Measurements from ENCODE around the gene KBTBD13.

Gene KBTBD13

DNA sequence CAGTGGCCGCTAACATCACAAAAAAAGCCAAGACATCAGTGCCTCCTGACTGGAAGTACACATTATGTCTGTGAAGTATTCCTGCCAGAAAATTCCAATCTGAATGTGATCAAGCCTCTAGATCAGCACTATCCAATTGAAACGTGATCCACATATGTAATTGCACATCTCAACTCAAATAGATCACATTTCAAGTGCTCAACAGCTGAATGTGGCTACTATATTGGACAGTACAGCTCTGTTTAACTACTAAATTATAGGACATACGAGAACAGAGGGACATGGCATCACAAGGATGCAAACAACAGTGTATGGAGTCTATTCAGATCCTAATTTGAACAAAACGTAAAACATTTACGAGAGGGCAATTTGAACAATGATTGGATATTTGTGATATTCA lies 39.0 kb downstream of the KBTBD13 start:
- no peaks in the 10 kb centered on the region for H3K4me1 ChIP-seq (ENCODE audit: control extremely low read depth in 1 of 4, control insufficient read depth in 4 of 4, insufficient read depth in 4 of 4, low read length in 3 of 4)
- POLR2A ChIA-PET: no interaction called here
- DNase-seq: no peak
- peaks cover 35 to 69% (median 48%) of the 10 kb centered on the region in 4 experiments for H3K36me3 ChIP-seq (ENCODE audit: control insufficient read depth in 4 of 4, insufficient read depth in 4 of 4, low read length in 3 of 4)
- H3K9me3 ChIP-seq (ENCODE audit: control extremely low read depth in 1 of 5, control insufficient read depth in 4 of 5, insufficient read depth in 2 of 5, low read depth in 1 of 5, low read length in 4 of 5): no peaks in the 10 kb centered on the region
- CTCF ChIA-PET: interaction anchor here (1.0 to 1.4 kb wide), 4 partner anchors 10 to 65 kb away, joined by 3 to 6 read pairs (median 3); no protein-coding TSS in a partner anchor
- WGBS (ENCODE audit: insufficient coverage): 95% methylated on average over 3 of the region's 5 CpGs
- H3K27me3 ChIP-seq (replicated peaks in 2 of 5; ENCODE audit: control insufficient read depth in 4 of 5, insufficient read depth in 5 of 5, low read length in 4 of 5): no peaks in the 10 kb centered on the region
- H3K4me3 ChIP-seq (ENCODE audit: control insufficient read depth in 1 of 7, extremely low read depth in 1 of 7, insufficient read depth in 4 of 7, low read depth in 2 of 7, low read length in 6 of 7): no peak overlapping the region
- no peak overlapping the region for H3K27ac ChIP-seq (ENCODE audit: insufficient read depth in 1 of 2, low read depth in 1 of 2, low read length in 2 of 2, poor library complexity in 1 of 2, severe bottlenecking in 2 of 2)

All from common myeloid progenitor, CD34-positive (primary cell).